Renal cortex interstitium (tissue), 11 donors: ENCODE measurements around the gene LGALS7B. TPM values are rescaled to one million over a fixed set of nuclear protein-coding genes. Genes with fewer than 3 reads are reported as not detected.
A peak's percentile ranks its signal among the peaks of the same experiment; 100 is the strongest.
"Not testable (repeated sequence)": the region's sequence is repeated elsewhere in the genome, so short reads cannot be mapped to it uniquely, and the experiment has no call there.

Experiments used
- DNase-seq, 11 donors: peaks; one replicate each; pipeline ENCODE4 v3.0.0-alpha.2; 2013; ENCODE audit warnings: low read depth in 9 of 11, low spot score in 4 of 11; ENCODE audit errors: extremely low read depth in 1 of 11
- polyA plus RNA-seq, 3 donors: library from polyadenylated mRNA; unstranded; fragments of 120-200 nt; gene quantifications; one replicate each; pipeline ENCODE4 v1.2.1, GENCODE V29; 2013; ENCODE audit not compliant: insufficient read length in 3 of 3

Gene LGALS7B
- polyA plus RNA-seq, 3 donors, result 0.57 to 2.5 TPM; not detected in 1

GRCh38 chr19:38763795-38764220, 25.2 kb upstream of the LGALS7B start:
- DNase-seq, result no peak

GRCh38 chr19:38765214-38765613, 23.8 kb upstream of the LGALS7B start:
- DNase-seq, result no peak

GRCh38 chr19:38766276-38767047, 22.5 kb upstream of the LGALS7B start:
- no peak for DNase-seq

- peak in 10 of 11 donors; percentile 41 to 77 (median 66) for DNase-seq
Observed at GRCh38 chr19:38769635-38770211, 19.3 kb upstream of the LGALS7B start.

GRCh38 chr19:38770228-38770948, 18.6 kb upstream of the LGALS7B start:
- DNase-seq, result not testable (repeated sequence)

- DNase-seq, result not testable (repeated sequence)
Observed at GRCh38 chr19:38770949-38771275, 18.1 kb upstream of the LGALS7B start.

GRCh38 chr19:38771569-38771968, 17.4 kb upstream of the LGALS7B start:
- DNase-seq, result not testable (repeated sequence)

GRCh38 chr19:38773469-38774177, 15.4 kb upstream of the LGALS7B start, which contains the start of gene LGALS7:
TSS of gene LGALS7 (minus strand) at chr19:38773517. CDS start at chr19:38773492, 25 bp downstream.
- DNase-seq, result no peak

- DNase-seq, result no peak
Observed at GRCh38 chr19:38774181-38774950, 14.6 kb upstream of the LGALS7B start.

- no peak for DNase-seq
Observed at GRCh38 chr19:38778733-38779132, 10.3 kb upstream of the LGALS7B start.

- DNase-seq, result no peak
Observed at GRCh38 chr19:38780443-38780842, 8.6 kb upstream of the LGALS7B start.

GRCh38 chr19:38781058-38781457, 7.9 kb upstream of the LGALS7B start:
- DNase-seq, result no peak

GRCh38 chr19:38782212-38782611, 6.8 kb upstream of the LGALS7B start:
- not testable (repeated sequence) for DNase-seq

- DNase-seq, result no peak
Observed at GRCh38 chr19:38784224-38784623, 4.8 kb upstream of the LGALS7B start.

- DNase-seq, result no peak
Observed at GRCh38 chr19:38785187-38785699, 3.8 kb upstream of the LGALS7B start.

- DNase-seq, result not testable (repeated sequence)
Observed at GRCh38 chr19:38786061-38786460, 2.9 kb upstream of the LGALS7B start.

- no peak for DNase-seq
Observed at GRCh38 chr19:38786572-38787265, 2.3 kb upstream of the LGALS7B start.
